Dermis microvascular lymphatic vessel endothelial cell (primary cell): ENCODE measurements around the gene LORICRIN. TPM values are rescaled to one million over a fixed set of nuclear protein-coding genes. Genes with fewer than 3 reads are reported as not detected.

Experiments used
- DNase-seq, 2 donors: peaks; one replicate each; pipeline versions ENCODE4 v3.0.0 to v3.0.0-alpha.2; 2010; ENCODE audit warnings: low read depth in 2 of 2
- total RNA-seq: library from RNA; depleted of rRNA; stranded (reverse); fragments of >200 nt; gene quantifications from 2 replicates; pipeline ENCODE4 v1.2.1, GENCODE V29; 2014

Gene LORICRIN
- total RNA-seq, 1 donor from 2014 or later: not detected

- no peak for DNase-seq
Measured at GRCh38 chr1:153248176-153248879, 11.2 kb upstream of the LORICRIN start.

GRCh38 chr1:153250166-153250565, 9.3 kb upstream of the LORICRIN start:
- DNase-seq: no peak

- DNase-seq: no peak
Measured at GRCh38 chr1:153251087-153251486, 8.4 kb upstream of the LORICRIN start.

GRCh38 chr1:153251562-153251961, 7.9 kb upstream of the LORICRIN start:
- no peak for DNase-seq

GRCh38 chr1:153251988-153252387, 7.5 kb upstream of the LORICRIN start:
- DNase-seq: no peak

GRCh38 chr1:153253076-153253475, 6.4 kb upstream of the LORICRIN start:
- no peak for DNase-seq

- no peak for DNase-seq
Measured at GRCh38 chr1:153253693-153254092, 5.8 kb upstream of the LORICRIN start.

- DNase-seq: no peak
Measured at GRCh38 chr1:153260585-153261280, 1.2 kb downstream of the LORICRIN start.

- peak in 1 of 2 donors; percentile 7 for DNase-seq
Measured at GRCh38 chr1:153261281-153262069, 2.0 kb downstream of the LORICRIN start.

- DNase-seq: no peak
Measured at GRCh38 chr1:153262070-153262366, 2.5 kb downstream of the LORICRIN start.

- no peak for DNase-seq
Measured at GRCh38 chr1:153262462-153263157, 3.1 kb downstream of the LORICRIN start.

- no peak for DNase-seq
Measured at GRCh38 chr1:153265457-153265856, 6.0 kb downstream of the LORICRIN start.

- no peak for DNase-seq
Measured at GRCh38 chr1:153271711-153272110, 12.2 kb downstream of the LORICRIN start.

- DNase-seq: no peak
Measured at GRCh38 chr1:153272186-153272585, 12.7 kb downstream of the LORICRIN start.

GRCh38 chr1:153277852-153278251, 18.4 kb downstream of the LORICRIN start:
- peak in 1 of 2 donors; percentile 10 for DNase-seq

GRCh38 chr1:153288634-153289275, 29.3 kb downstream of the LORICRIN start:
- DNase-seq: peak in 1 of 2 donors; percentile 10

GRCh38 chr1:153291514-153291913, 32.0 kb downstream of the LORICRIN start:
- DNase-seq: no peak

GRCh38 chr1:153292185-153292584, 32.7 kb downstream of the LORICRIN start:
- no peak for DNase-seq

GRCh38 chr1:153292740-153293479, 33.4 kb downstream of the LORICRIN start:
- DNase-seq: no peak

GRCh38 chr1:153293480-153293775, 33.9 kb downstream of the LORICRIN start:
- no peak for DNase-seq

- DNase-seq: no peak
Measured at GRCh38 chr1:153293851-153294250, 34.4 kb downstream of the LORICRIN start.
